GM21619 (cell line): ENCODE data around the gene HS3ST3B1.

Experiments used
- ATAC-seq: cut with Tn5 transposase; IDR thresholded peaks from one replicate; pipeline ENCODE4 v1.9.1; 2021; ENCODE audit not compliant: unreplicated experiment

The HS3ST3B1 gene

GRCh38 chr17:14300575-14301278 lies at the start of gene HS3ST3B1:
TSS of gene HS3ST3B1 (plus strand) at chr17:14301081. CDS start at chr17:14301519, 438 bp downstream.
- peak; percentile 86 for ATAC-seq

GRCh38 chr17:14261406-14261805 lies 39.5 kb upstream of the HS3ST3B1 start:
- ATAC-seq, result no peak

DNA sequence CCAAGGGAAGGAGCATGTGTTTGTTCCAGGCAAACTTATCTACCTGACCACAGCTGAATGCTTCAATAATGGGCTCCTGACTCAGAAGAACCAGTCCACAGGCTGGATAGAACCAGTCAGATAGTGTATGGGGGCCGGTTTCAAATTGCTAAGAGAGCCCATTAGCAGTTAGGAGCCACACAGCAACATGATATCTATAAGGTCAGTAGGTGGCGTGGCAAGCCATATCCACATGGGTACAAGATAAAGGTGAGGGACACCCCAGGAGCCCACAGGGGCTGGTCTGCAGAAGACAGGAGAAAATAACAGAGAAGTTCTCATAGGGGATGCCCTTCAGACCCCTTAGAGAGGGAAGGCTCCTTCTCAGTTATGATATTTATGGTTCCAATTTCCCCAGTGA lies 32.6 kb upstream of the HS3ST3B1 start:
- ATAC-seq, result no peak

GRCh38 chr17:14269473-14269872 lies 31.4 kb upstream of the HS3ST3B1 start:
- ATAC-seq, result no peak

GRCh38 chr17:14270508-14270907 lies 30.4 kb upstream of the HS3ST3B1 start:
- no peak for ATAC-seq

GRCh38 chr17:14276535-14277250 lies 24.2 kb upstream of the HS3ST3B1 start:
- ATAC-seq, result no peak

- ATAC-seq, result no peak
Observed at GRCh38 chr17:14281530-14281929, 19.4 kb upstream of the HS3ST3B1 start.

DNA sequence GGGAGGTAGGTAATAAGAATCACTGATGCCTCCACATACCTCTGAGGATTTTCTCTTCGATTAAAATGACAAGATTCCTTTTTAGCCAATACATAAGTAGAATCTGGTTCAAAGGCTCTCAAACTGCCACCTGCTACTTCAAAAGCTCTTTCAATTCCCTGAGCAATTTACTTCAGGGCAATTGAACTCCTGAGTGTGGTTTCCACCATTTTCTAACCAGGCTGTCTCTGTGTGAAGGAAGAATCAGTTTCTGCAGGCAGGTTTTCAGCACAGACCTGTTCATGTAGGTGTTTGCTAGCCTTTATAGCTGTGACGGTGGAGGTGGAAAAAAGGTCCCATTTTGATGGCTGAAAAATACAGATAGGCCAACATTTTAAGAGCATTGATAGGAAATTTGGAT lies 18.2 kb upstream of the HS3ST3B1 start:
- ATAC-seq, result no peak

DNA sequence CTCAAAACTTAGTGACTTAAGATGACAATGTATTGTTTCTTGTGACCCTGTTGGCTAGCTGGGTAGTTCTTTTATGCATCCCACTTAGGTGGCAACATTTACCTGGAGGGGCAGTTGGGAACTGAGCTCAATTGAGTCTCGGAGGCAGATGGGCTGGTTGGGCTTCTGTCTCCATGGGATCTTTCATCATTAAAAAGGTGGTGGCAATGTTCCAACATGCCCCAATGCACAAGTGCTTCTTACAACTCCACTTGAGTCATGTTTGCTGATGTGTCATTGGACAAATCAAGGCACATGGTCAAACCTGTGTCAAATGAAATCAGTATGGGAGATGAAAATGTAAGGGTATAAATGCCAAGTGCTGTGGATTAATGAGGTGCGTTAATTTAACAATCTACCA lies 11.7 kb upstream of the HS3ST3B1 start:
- ATAC-seq, result no peak

DNA sequence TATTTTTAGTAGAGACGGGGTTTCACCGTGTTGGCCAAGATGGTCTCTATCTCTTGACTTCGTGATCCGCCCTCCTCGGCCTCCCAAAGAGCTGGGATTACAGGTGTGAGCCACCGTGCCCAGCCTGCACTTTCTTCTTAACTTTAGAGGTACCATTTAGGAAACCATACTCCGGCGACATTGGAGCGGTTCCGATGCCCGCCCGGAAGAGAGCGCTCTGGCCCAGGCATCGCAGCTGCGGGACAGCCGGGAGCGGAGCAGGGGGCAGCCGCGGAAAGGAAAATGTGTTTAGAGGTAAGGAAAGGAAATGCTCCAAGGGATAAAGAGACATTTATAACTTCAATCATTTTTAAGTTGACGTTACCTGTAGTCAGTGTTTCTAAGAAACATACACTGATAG lies 6.0 kb upstream of the HS3ST3B1 start:
- ATAC-seq, result no peak

GRCh38 chr17:14295676-14296075 lies 5.2 kb upstream of the HS3ST3B1 start:
- ATAC-seq, result no peak

- ATAC-seq, result no peak
Observed at GRCh38 chr17:14296166-14296910, 4.5 kb upstream of the HS3ST3B1 start.

DNA sequence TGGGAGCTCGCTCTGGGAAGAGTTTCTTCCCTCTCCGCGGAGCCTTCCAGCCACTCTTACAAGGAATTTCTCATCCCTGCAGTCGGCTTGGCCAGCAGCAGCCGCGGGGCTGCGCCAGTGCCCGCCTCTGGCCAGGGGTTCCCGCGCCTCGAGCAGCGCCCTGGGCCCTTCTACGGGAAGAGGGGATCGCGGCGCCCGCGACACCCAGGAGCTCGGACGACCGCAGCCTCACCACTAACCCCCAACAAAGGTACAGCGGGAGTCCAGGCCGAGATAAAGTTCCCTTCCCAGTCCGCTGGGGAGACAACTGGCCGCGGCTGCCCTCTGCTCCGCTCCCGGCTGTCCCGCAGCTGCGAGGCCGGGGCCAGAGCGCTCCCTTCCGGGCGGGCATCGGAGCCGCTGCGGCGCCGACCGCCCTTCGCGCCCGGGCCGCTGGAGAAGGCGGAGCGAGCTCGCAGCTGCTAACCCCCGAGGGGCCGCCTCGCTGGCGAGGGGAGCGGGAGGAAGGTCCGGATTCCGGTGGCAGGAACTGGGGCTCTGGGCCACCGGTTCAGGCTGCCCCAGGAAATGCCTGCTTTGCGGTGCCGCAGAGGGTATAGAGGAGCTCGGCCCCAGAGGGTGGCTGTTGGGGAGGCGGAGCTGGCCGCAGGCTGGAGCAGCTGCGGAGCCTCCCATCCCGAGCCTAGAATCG lies 3.6 kb upstream of the HS3ST3B1 start:
- ATAC-seq, result no peak

- ATAC-seq, result no peak
Observed at GRCh38 chr17:14298221-14298946, 2.5 kb upstream of the HS3ST3B1 start.

DNA sequence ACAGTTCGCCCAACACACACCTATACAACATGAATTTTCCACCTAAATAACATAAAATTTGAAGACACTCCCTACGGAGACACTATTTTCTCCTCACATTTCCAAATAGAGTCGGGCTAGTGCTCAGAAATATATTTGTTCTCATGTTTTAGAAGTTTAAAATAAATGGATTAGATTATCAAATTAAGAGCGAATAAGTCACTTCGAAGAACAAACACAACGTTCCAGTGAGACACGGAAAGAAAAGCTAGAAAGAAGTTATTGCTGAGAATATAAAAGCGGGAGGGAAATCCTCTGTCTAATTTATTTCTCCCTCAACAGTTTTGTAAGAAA lies 2.0 kb upstream of the HS3ST3B1 start:
- ATAC-seq, result no peak

DNA sequence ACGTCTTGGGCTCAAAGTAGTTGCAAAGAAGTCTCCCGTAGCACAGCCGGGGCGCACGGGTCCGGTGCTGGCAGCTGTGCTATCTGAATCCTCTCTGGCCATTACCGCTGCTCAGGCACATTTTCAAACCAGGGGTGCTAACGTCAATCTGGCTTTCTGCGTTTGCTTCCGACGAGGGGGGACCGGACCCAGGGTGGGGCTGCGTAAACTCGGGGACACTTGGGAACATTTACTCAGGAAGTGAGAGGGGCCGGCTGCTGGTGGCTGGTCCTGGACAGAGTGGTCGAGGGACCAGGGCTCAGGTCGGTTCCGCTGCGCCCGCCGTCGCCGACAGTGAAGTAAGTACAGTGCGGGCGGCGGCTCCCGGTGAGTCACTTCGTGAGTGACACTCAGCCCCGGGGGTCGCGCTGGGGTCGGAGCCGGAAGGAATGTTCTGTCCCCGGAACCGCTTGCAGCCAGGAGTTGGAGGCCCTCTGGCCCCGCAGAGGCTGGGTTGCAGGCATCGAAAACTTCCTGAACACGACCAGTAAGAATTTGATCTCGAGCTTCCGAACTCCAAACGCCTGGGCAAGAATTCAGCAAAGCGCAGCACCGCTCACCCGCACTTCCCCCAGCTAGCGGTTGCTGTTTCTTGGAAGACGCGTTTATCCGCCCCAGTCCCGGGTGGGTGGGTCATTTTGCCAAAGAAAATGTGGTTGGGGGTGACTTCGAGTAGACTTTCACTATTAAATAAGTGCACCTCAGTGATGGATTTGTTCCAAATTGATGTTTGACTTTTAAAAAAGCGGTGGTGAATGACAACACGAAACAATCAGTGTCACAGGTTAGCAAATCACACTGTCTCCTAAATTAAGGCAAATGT lies 1.4 kb upstream of the HS3ST3B1 start:
- ATAC-seq, result no peak

DNA sequence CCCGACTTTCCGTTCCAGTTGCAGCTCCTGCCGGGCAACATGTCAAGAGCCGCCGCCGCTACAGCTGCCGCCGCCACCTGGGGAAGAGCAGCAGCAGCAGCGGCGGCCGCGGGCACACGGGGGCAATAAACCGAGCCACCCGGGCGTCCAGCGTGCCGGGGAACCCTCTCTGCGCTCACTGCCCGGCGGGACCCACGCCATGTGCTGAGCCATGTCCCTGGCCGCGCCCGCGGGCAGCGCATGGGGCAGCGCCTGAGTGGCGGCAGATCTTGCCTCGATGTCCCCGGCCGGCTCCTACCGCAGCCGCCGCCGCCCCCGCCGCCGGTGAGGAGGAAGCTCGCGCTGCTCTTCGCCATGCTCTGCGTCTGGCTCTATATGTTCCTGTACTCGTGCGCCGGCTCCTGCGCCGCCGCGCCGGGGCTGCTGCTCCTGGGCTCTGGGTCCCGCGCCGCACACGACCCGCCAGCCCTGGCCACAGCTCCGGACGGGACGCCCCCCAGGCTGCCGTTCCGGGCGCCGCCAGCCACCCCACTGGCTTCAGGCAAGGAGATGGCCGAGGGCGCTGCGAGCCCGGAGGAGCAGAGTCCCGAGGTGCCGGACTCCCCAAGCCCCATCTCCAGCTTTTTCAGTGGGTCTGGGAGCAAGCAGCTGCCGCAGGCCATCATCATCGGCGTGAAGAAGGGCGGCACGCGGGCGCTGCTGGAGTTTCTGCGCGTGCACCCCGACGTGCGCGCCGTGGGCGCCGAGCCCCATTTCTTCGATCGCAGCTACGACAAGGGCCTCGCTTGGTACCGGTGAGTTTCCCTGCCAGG lies 604 bp downstream of the HS3ST3B1 start:
- no peak for ATAC-seq

DNA sequence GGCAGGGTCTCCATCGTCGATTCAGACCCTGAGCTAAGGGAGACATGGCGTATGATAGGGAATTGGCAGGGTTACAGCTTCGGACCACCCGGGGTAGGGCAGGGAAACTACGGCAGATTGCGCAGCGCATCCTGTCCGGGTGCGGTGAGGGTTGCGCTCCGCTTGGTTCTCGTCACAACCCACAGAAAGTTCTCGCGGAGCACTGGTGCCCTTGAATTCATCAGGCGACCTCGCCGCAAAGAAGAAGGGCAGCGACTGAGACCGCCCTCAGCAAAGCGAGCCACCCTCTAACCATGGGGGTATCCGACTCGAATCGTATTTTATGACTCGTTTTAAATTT lies 1.2 kb downstream of the HS3ST3B1 start:
- peak; percentile 24 for ATAC-seq

DNA sequence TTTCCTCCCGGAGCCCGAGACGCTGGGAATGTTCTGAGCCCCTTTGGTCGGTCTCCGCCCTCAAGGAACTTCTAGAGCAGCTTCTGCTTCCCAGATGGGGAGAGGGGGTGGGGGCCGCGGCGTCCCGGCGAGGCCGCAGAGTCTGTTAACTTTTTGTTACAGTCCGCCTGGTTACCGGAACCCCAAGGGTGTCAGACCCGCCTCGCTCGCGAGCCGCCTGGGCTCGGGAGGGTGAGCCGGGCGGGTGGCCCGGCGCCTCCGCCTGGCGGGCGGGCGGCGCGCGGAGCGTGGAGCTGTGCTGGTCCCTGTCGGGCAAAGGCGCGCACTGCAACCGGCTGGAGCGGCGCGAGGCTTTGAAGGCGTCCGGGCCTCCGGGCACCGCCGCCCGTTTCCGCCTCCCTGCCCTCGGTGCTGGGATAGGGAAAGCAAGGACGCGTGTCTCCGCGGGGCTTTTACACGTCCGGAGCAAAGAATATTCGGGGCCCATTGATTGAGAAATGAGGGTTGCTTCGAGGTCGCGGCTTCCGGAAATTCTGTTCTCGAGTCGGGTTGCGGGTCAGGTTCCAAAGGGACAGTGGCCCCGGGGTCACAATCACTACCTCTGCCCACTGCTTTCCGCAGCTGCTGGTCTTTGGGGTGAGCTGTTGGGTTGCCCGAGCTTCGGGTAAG lies 1.7 kb downstream of the HS3ST3B1 start:
- ATAC-seq, result peak; percentile 52
